HG03520 (cell line): ENCODE data around the gene PLA2G7.
"Not testable (repeated sequence)": the region's sequence is repeated elsewhere in the genome, so short reads cannot be mapped to it uniquely, and the experiment has no call there.

Experiments used
- ATAC-seq: cut with Tn5 transposase; IDR thresholded peaks from one replicate; pipeline ENCODE4 v1.9.1; 2021; ENCODE audit warnings: mild to moderate bottlenecking, moderate library complexity; ENCODE audit not compliant: unreplicated experiment

PLA2G7 gene

DNA sequence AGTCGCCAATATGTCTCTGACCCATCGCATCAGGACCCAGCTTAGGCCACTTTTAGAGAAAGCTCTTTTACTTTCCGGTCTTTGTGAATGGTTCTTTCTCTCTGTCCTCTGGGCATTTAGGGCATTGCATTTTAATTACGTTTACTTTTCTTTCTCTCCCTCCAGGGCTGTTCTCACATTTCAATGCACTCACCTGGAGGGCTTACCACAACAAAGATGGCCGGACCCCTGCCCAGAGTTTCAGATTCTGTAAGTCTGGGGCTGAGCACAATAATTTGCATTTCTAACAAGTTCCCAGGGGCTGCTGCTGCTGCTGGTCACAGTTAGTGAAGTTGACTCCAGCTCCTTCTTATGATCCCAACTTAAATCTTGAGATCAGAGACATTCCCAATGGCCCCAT lies 14.6 kb upstream of the PLA2G7 start:
- ATAC-seq, result no peak

DNA sequence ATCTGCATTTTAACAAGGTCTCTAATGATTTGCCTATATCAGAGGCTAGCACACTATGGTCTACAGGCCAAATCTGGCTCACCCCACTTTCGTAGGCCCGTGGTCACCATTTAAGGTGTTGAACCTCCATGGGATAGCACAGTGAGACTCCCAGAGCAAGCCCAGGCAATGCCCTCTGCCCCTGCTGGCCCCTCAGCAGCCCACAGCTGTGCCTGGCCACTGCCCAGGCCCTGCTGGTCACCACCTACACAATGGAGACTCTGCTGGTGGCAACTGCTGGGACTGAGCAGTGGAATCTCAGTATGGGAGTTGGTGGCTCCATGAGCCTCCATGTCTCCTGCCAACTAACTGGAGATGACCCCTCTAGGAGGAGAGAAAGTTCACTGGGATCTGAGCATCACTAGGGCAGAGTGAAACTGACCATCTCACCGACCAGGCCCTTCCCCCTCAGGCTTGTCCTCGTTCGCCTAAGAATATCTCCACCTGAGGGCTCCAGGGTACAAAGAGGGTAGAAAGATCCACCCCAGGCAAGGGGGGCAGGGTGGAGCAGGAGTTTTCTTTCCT lies 13.8 kb upstream of the PLA2G7 start:
- no peak for ATAC-seq

DNA sequence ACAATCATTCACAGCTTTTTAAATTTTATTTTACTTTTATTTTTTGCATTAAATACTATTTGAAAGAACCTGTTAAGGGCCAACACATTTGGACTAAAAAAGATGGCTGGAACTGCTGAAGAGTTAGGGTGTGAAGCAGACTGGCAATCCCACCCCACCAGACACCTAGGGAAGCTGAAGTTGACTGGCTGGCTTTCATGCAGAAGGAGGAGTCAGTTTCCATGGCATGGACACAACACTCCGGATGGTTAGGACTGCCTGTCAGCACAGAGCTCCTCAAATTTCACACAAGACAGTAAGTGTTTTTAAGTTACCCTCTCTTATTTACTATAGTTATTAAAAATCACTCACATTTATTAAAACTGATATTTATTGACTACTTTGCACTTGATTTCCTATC lies 11.5 kb upstream of the PLA2G7 start, which contains the start of gene ANKRD66:
ANKRD66 (plus strand) TSS at position 238 of the 400 bp plus-strand sequence. CDS start 5,016 bp downstream, outside the sequence.
- no peak for ATAC-seq

DNA sequence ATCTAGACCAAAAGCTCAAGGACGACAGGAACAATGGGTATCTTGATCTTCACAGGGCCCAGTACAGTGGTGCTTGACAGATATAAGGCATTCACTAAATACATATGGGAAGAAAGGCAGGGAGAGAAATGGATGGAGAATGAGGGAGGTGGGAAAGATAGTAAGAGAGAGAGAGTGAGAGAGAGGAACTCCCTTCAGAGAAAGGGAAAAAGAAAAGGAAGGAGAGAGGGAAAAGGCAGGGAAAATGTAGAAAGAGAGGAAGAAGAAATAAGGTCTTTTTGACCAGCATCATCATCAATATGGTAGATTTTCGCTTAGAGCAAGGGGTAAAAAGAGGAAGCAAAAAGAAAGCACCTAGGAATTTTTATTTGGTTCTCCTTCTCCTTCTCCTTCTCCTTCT lies 10.8 kb upstream of the PLA2G7 start:
- ATAC-seq, result no peak

DNA sequence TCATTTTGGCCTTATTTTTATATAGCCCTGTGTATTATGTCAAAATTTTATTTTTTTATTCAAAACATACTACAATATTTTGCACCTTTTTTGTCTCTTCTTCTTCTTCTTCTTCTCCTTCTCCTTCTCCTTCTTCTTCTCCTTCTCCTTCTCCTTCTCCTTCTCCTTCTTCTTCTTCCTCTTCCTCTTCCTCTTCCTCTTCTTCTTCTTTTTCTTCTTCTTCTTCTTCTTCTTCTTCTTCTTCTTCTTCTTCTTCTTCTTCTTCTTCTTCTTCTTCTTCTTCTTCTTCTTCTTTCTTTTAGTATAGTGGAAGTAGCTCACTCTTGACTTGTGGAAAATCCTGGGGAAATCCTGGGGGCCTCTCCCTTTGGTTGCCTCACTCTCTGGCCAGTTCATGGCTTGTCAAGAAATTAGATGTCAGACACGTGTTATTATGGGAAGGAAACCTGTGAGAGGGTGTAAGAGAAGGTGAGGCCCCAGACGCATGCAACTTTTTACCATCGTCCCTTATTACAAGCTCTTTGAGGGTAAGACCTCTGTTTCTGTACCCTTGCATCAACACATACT lies 9.1 kb upstream of the PLA2G7 start:
- not testable (repeated sequence) for ATAC-seq

DNA sequence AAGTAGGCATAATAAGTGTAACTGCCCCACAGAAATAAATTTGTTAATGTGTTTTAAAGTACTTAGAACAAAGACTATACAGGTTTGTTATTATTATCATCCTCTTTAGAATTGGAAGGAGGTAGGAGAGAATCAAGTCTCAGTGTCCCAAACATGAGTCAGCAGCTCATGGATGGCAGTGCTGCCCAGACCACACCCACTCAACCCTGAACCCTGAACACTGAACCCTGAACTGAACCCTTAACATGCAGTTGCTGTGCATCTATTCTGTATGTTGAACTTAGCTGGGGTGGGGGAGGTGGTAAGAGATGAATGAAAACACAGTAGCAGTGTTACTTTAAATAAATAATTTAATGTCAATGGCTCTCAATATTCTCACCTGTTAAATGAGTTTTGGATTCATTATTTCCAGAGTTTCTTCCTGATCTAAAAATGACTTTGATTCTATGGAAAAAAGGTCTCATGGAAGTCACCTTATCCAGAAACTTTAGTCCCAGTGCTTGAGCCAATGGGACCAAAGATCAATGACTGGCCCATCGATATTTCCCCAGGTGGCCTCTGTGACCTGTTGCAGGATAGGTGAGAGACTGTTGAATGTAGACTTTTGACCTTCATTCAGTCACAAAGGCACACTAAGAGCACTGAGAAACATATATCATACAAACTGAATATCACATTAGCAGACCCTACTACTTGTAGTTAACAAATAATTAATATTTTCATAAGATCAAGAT lies 8.4 kb upstream of the PLA2G7 start:
- no peak for ATAC-seq

DNA sequence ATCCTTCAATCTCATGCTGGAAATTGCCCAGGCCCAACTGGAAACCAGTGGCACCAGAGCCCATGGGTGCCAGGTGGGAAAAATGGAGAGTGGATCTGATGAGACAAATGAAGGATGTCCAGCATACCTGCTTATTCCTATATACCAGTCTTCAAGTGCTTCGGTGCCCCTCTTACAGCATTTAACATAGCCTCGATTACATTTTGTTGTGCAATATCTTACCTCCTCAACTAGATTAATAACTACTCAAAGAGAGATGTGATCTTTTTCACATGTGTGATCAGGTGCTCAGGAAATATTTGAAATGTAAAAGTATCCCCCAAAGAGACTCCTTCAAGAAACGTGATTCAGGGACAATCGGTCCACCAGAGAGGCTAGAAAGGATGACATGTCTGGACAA lies 6.7 kb upstream of the PLA2G7 start:
- ATAC-seq, result no peak

DNA sequence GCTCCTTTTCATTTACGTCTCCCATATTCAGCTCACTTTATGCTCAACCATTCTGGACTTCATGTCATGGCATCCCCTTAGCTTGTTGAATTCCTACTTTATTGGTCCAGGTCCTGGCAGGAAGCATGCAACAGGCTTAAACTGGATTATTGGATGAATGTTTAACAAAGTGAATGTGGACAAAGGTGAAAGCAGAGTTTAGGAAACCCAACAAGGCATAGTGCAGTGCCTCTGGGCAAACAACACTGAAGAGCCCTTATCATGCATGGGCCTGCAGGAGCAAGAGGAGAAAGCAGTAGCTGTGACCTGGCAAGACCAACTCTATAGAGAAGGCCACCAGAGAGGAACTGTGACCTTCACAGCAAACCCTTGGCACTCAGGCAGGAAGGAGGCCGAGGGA lies 6.3 kb upstream of the PLA2G7 start:
- ATAC-seq, result no peak

DNA sequence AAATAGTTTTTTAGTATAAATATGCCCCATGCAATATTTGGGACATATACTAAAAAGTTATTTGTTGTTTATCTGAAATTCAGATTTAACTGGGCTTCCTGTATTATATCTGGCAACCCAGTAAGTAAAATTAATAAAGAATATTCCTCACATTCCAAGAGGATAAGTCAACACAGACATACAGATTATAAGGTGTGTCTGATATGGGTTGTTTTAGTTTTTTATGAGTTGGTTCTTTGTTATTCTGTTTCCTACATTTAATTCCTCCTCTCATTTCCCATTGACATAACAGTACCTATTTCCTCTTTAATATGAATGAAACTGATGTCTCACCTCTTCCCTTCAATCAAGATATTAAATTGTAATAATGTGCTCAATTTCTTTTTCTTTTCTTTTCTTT lies 1.7 kb upstream of the PLA2G7 start:
- no peak for ATAC-seq

DNA sequence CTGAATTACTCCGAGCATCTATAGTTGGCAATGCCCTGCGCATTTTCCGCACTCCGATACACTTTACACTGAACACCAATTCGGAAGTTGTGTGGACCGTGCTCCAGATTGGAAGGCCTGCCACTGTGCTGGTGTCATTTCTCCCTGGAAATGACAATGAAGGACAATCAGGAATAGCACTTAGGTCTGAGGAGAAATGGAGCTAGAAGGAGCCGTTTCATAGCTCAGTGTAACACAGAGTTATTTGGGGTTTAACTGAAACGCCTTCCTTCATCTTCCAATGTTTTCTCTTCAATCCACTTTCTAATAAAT lies 501 bp upstream of the PLA2G7 start:
- ATAC-seq, result no peak

DNA sequence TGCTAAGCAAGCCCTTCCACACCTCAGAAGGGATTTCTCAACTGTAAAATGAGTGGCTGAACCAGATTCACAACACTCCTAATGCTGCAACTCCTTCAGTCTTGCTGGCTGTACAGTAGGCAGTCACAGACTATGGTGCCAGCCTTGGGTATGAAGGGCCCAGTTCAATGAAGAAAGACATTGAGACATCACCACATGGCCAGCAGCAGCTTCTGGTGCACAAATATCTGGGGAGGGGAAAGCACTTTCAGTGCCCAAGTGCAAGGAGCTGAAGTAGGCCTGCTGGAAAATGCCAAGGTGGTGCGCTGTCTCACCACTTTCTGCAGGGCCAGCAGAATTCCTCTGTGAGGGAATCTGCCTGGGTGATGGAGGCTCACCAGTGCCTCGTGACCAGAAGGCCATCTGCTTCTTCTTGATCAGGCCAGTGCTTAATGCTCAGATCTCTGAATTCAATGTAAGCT lies 1.8 kb downstream of the PLA2G7 start:
- no peak for ATAC-seq

DNA sequence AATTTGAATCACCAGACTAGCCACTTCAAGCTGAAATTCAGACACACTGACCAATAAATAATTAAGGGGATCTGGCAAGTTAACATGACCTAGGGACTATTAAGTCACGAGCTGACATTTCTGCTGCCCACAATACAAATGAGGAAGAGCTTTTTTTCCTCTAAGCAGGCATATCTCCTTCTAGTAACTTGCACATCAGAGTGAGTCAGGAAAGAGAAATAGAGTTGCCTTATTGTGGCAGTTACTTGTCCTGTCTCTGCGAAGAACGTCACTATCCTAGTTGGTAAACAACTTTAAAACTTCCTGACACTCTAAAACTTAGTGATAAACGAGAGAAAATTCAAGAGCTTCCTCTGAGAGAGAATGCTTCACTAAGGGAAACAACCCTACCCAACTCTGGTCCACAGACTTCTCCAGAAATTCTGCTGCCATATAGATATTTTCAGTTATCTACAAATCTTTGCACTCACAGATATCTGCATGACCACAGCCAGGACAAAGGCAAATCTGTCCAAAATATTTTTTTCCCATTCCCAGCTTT lies 4.2 kb downstream of the PLA2G7 start:
- ATAC-seq, result no peak

DNA sequence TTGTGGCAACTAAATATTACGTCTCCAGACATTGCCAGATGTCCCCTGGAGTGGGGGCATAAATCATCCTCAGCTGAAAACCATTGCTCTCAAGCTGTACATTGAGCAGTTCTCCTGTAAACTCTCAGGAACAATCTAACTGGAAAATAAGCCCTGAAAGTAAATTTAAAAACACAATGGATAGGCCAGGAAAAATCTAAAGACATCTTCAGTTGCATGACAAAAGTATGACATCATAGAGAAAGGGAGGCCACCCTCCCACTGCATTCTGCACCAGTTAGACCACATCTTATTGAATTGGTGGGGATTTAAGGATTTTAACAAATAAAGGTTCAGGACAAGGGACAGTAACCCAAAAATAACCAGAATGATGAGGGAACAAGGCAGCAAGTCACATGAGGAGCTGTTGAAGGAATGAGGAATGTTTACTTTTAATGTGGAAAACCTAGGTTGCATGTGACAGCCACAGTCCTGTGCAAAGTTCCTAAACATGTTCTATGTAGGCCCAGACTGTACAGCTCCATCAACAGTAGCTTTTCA lies 5.3 kb downstream of the PLA2G7 start:
- no peak for ATAC-seq

DNA sequence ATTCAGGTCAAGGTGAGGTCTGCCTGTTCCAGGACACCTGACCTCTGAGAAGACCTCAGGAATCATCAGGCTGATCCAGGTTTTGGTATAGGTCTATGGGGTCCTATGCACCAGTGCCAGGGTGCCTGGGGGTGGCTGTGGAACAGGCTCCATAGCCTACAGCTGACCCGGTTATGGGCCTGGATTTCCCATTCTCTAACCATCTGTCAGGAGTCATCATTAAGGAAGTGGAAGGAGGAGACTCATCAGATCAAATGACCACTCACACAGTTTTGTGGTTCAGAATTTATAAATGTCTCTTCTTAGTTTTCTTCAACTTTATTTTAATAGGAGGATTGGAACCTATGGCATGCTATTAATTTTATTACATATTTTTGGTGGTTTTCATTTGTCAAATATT lies 14.8 kb downstream of the PLA2G7 start:
- ATAC-seq, result no peak

DNA sequence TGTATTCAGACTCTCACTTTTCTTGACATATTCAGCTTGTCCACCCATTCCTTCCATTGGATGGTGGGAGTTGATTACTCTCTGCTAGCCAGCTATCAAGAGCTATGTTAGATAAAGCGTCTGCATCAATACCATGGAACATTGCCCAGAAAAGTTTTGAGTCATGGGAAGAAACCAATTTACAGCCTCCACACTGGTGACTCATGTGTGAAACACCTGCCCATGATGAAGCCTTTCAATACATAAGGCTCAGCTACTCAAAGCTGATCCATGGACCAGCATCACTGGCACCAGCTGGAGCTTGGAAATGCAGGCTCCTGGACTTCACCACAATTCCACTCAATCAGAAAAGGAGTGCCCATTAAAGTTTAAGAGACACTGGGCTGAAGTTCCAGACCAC lies 16.1 kb downstream of the PLA2G7 start:
- ATAC-seq, result no peak

DNA sequence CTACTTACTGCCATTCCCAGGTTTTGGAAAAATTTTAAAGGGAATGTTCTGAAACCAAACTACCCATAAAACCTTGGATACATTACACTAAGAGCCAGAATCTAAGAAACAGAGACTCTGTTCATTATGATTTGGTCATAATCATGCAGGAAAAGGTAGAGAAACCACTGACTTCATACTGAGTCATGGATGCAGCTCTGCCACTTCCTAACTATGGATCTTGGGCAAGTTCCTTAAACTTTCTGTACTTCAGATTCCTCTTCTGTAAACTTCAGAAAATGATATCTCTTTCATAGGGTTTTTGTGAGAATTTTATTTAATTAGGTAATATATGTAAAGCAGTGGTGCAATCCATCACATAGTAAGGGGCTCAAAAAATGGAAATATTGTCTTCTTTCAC lies 20.0 kb downstream of the PLA2G7 start:
- no peak for ATAC-seq

DNA sequence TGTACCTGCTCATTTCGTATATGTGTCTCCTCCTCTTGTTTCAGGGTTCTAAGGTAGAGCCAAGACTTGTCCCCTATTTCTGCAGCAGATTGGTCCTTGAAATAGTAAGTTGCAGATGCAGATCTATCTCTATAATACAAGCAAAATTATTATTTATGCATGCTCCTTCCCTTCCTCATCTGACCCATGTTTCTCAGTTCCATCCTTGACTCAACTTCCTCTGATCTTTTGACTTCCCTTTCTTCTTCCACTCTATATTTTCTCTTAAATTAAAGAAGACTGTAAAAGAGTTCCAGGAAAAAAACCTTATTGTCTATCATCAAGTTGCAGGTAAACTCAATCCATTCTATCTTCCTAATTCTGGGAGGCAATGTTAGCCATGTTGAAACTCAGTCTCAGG lies 23.7 kb downstream of the PLA2G7 start:
- no peak for ATAC-seq

DNA sequence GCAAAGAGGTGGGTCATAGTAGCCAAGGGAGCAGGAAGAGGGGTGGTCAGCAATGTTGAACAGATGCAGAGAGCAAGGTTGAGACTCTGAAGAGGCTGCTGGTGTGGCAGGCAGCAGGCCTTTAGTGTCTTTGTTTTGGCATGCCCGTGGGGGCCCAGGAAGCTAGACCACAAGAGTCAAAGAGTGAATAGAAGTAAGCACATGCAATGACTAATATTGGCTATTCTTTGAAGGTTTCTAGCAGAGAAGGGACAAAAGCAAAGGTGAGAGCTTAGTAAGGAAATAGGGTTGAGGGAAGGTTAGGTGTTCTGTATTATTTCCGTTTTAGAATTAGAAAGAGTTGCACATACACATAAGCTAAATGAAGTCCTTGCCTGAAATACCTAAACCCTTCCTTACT lies 28.7 kb downstream of the PLA2G7 start:
- no peak for ATAC-seq

DNA sequence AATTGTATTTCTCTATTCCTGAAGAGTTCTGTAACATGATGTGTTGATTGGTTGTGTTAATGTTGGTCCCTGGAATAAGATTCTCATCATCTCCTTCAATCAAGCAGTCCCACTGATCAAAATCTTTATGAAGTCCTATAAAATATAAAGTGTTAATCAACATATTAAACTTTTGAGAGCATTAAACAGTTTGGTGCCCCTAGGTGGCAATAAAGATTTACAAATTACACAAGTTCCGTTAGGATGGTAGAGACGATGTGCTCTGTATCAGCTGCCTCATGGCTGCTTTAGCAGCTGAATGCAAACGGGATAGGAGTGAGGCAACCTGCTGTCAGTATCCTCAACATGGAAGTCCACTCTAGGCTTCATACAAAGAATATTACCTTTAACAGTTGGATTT lies 30.6 kb downstream of the PLA2G7 start:
- no peak for ATAC-seq

DNA sequence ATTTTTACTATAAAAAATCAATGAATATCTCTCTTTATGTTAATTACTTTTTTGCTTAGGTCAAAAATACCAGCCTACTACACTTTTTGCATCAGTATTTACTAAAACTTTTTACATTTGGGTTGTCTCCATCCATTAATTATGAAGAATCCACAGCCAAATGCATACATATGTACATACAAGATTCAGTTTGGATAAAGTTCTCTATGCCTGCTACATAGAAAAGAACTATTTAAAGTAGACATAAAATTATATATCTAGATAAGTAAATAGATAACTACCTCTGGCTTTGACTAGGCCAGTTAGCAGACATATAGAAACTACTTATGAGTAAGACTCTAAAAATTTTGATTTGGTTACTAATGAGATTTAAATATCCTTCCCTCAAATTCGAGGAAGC lies 35.2 kb downstream of the PLA2G7 start:
- ATAC-seq, result no peak

DNA sequence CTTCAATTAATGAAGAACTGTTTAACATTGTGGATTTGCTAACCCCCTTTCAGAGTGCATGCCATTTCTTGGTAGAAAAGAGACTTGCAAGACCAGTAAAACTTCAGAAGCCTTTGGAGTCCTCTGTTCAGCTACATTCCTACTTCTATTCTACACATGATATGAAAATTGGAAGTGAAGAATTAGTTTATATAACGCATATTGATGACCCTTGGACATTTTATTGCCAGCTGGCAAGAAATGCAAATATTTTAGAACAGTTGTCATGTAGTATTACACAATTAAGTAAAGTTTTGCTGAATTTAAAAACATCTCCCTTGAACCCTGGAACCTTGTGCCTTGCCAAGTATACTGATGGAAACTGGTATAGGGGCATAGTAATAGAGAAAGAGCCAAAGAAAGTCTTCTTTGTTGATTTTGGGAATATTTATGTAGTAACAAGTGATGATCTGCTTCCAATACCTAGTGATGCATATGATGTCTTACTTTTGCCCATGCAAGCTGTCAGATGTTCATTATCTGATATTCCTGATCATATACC lies 44.2 kb downstream of the PLA2G7 start:
- ATAC-seq, result no peak
